Measurements from ENCODE around the gene APBB2. TPM values are rescaled to one million over a fixed set of nuclear protein-coding genes. Genes with fewer than 3 reads are reported as not detected.

APBB2 gene
- total RNA-seq, 4 donors from 2014 or later = 12.2 to 29.2 (median 20.1) TPM

DNA sequence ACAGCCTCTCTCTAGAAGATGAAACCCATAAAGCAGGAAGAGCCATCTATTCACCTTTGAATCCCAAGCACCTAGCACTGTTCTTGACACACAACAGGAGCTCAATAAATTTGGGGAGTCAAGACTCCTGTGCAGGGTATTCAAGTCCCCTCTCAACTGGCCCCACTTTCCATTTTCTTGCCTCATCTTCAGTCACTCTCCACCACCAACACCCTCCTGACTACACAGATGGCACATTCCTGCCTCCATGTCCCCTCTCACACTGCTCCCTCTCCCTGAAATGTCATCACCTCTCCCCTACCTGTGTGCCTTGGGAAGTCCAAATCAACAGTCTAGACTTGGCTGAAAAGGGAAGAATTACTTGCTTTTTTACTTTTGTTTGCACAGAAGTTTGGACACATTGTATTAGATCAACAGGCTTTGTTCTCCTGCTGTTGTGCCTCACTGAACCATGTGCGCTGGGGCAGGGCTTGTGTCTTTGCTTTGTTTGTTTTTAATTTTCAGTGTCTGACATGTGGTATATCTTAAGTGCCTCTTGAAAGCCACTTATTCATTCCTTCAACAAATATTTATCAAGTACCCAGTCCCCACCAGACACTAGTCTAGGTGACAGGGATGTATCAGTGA is 85.1 kb downstream of the APBB2 start:
- no peaks in the 10 kb centered on the region for H3K36me3 ChIP-seq
- no peaks in the 10 kb centered on the region for H3K9me3 ChIP-seq
- 81 to 88% methylated on average over 1 of the region's 1 CpG for WGBS, 2 donors
- H3K4me3 ChIP-seq = no peak overlapping the region
- no peak for TF ChIP-seq POLR2A (IDR thresholded peaks at IDR 0.05)
- TF ChIP-seq, protein P1, sequence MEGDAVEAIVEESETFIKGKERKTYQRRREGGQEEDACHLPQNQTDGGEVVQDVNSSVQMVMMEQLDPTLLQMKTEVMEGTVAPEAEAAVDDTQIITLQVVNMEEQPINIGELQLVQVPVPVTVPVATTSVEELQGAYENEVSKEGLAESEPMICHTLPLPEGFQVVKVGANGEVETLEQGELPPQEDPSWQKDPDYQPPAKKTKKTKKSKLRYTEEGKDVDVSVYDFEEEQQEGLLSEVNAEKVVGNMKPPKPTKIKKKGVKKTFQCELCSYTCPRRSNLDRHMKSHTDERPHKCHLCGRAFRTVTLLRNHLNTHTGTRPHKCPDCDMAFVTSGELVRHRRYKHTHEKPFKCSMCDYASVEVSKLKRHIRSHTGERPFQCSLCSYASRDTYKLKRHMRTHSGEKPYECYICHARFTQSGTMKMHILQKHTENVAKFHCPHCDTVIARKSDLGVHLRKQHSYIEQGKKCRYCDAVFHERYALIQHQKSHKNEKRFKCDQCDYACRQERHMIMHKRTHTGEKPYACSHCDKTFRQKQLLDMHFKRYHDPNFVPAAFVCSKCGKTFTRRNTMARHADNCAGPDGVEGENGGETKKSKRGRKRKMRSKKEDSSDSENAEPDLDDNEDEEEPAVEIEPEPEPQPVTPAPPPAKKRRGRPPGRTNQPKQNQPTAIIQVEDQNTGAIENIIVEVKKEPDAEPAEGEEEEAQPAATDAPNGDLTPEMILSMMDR (IDR thresholded peaks at IDR 0.05) = no peak
- peaks cover 4 to 47% (median 6%) of the 10 kb centered on the region in 3 donors for H3K4me1 ChIP-seq
- intact Hi-C loops (cut with DNase I) = no loop called here
- DNase-seq = no peak
- H3K27ac ChIP-seq = no peak overlapping the region
- no peaks in the 10 kb centered on the region for H3K27me3 ChIP-seq

DNA sequence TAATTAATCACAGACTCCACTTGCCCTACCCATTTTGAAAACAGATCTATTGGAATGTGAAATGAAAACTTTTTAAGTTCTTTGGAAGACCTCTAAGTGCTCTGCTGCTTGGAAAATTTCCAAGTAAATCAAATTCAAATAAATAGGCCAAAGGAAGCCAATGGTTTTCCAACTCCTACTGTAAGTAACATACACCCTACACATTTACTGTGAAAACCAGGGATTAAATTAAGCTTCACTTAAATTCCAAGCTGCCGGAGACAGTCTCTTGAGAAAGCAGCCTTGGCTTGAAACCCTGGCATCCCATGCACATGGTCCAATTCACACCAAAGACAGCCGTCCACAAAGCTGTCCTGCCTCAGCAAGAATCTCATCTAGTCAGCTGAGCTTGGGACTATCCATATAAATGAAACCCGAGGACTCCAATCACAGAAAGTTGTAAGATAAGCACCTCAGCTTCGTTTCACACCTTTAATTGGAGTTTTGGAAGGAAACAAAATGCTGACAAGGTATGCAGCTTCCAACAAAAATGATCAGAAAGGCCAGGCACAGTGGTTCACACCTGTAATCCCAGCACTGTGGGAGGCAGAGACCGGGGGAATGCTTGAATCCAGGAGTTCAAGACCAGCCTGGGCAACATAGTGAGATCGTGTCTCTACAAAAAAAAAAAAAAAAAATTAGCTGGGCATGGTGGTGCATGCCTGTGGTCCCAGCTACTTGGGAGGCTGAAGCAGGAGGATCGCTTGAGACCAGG is 88.6 kb downstream of the APBB2 start:
- DNase-seq = no peak
- no peaks in the 10 kb centered on the region for H3K36me3 ChIP-seq
- intact Hi-C loops (cut with DNase I) = no loop called here
- WGBS, 2 donors = 46 to 65% methylated on average over 6 to 7 of the region's 7 CpGs
- H3K9me3 ChIP-seq = no peaks in the 10 kb centered on the region
- H3K27me3 ChIP-seq = no peaks in the 10 kb centered on the region
- no peak overlapping the region for H3K27ac ChIP-seq
- H3K4me1 ChIP-seq = peaks cover 0 to 34% (median 7%) of the 10 kb centered on the region in 3 donors
- TF ChIP-seq, protein P1 (IDR thresholded peaks at IDR 0.05) = no peak
- no peak for TF ChIP-seq POLR2A (IDR thresholded peaks at IDR 0.05)
- H3K4me3 ChIP-seq = no peak overlapping the region

DNA sequence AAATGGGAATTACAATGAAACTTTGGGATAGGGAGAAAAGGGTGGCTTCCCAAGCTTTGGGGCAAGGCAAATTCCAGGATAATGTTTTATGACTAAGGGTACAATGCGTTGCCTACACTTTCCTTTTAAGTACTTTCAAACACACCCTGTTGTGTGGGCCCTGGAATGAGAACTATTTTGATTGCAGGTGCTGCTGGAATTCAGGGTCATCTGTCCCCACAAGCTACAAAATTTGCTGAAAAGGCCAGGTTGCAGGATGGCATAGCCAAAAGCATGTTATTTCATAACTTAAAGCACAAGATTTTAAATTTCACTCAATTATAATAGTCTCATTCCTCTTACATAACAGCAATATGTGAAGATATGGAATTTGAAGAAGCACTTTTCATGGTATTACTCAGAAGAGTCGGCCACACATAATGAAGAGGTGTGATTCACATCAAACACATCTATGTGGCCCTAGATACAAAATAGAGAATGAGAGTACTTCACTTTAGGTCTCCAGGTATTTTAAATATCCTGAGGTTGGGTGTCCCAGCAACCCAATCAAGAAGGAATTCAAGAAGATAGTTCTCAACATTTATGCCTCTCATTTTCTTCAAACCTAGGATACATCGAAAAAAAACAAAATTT is 89.3 kb downstream of the APBB2 start:
- no peaks in the 10 kb centered on the region for H3K27me3 ChIP-seq
- H3K4me3 ChIP-seq = no peak overlapping the region
- no peak for TF ChIP-seq POLR2A (IDR thresholded peaks at IDR 0.05)
- TF ChIP-seq, protein P1 (IDR thresholded peaks at IDR 0.05) = no peak
- no peaks in the 10 kb centered on the region for H3K9me3 ChIP-seq
- no peaks in the 10 kb centered on the region for H3K36me3 ChIP-seq
- H3K27ac ChIP-seq = no peak overlapping the region
- WGBS, 2 donors = 53 to 55% methylated on average over 3 of the region's 3 CpGs
- no peak for DNase-seq
- H3K4me1 ChIP-seq = peaks cover 6 to 41% (median 13%) of the 10 kb centered on the region in 3 donors
- intact Hi-C loops (cut with DNase I) = no loop called here

DNA sequence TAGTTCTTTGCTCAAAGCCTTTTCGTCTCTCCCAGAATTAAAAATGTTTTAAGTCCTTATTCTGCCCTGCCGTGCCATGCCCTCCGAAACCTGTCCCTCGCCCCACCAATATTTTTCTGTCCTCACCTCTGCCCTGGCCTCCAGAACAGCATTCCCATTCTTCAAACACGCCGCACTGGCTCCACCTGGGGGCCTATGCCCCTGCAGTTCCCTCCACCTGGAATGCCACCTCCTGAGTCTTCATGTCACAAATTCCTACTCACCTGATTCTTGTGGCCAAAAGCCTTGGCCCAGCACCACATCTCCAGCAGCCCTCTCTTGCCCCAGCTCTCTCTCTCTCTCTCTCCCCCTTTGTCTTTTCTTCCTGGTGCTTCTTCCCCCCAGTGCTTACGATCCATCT is 91.6 kb downstream of the APBB2 start:
- no peak for TF ChIP-seq POLR2A (IDR thresholded peaks at IDR 0.05)
- H3K27ac ChIP-seq = no peak overlapping the region
- H3K9me3 ChIP-seq = no peaks in the 10 kb centered on the region
- WGBS, 2 donors = 92% methylated on average over 6 to 7 of the region's 7 CpGs
- peaks cover 9 to 52% (median 19%) of the 10 kb centered on the region in 3 donors for H3K4me1 ChIP-seq
- intact Hi-C loops (cut with DNase I) = no loop called here
- no peaks in the 10 kb centered on the region for H3K36me3 ChIP-seq
- no peaks in the 10 kb centered on the region for H3K27me3 ChIP-seq
- H3K4me3 ChIP-seq = no peak overlapping the region
- DNase-seq = no peak

DNA sequence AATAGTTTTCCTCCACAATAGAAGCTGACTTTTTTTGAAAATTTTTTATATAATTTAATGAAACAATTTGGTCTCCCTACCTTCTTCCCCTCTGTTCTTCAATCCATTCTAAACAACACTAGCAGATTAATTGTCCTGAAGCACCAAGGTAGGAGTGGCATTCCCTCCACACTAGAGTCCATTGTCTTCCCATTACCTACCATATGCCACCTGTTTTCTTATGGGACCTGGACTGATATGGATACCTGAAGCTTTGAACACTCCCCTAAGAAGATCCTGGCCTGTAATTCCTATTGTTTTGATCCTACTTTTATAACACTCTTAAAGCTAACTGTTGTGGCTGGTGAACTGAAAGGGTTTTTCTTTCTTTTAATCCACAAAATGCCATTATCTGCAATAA is 92.0 kb downstream of the APBB2 start:
- no peaks in the 10 kb centered on the region for H3K9me3 ChIP-seq
- no peaks in the 10 kb centered on the region for H3K36me3 ChIP-seq
- TF ChIP-seq POLR2A (IDR thresholded peaks at IDR 0.05) = no peak
- TF ChIP-seq, protein P1 (IDR thresholded peaks at IDR 0.05) = no peak
- no peak for DNase-seq
- intact Hi-C loops (cut with DNase I) = no loop called here
- peaks cover 9 to 52% (median 19%) of the 10 kb centered on the region in 3 donors for H3K4me1 ChIP-seq
- no peaks in the 10 kb centered on the region for H3K27me3 ChIP-seq
- no peak overlapping the region for H3K4me3 ChIP-seq
- no peak overlapping the region for H3K27ac ChIP-seq
